Measurements from ENCODE around the gene PPP6R1.

GRCh38 chr19:55227241-55228014 is 31.4 kb downstream of the PPP6R1 start:
- TF ChIP-seq EZH2 (IDR thresholded peaks at IDR 0.05) (no peak), POLR2AphosphoS5 (IDR thresholded peaks at IDR 0.05; ENCODE audit: borderline replicate concordance, low read depth, low read length) (no peak)
